Astrocyte (in vitro differentiated cells and primary cell): ENCODE measurements around the gene SCLY.

Experiments used
- EZH2 ChIP-seq: IDR thresholded peaks from 2 replicates; pipeline ENCODE4 v1.6.1; 2012; ENCODE audit warnings: mild to moderate bottlenecking, low read length, inconsistent platforms; ENCODE audit not compliant: insufficient read depth
- TF ChIP-seq, protein P1 (sequence below): IDR thresholded peaks from 2 replicates; pipeline ENCODE4 v1.5.1; 2011; ENCODE audit warnings: low read depth, mild to moderate bottlenecking, inconsistent platforms, low read length, moderate library complexity; ENCODE audit not compliant: insufficient read depth

DNA sequence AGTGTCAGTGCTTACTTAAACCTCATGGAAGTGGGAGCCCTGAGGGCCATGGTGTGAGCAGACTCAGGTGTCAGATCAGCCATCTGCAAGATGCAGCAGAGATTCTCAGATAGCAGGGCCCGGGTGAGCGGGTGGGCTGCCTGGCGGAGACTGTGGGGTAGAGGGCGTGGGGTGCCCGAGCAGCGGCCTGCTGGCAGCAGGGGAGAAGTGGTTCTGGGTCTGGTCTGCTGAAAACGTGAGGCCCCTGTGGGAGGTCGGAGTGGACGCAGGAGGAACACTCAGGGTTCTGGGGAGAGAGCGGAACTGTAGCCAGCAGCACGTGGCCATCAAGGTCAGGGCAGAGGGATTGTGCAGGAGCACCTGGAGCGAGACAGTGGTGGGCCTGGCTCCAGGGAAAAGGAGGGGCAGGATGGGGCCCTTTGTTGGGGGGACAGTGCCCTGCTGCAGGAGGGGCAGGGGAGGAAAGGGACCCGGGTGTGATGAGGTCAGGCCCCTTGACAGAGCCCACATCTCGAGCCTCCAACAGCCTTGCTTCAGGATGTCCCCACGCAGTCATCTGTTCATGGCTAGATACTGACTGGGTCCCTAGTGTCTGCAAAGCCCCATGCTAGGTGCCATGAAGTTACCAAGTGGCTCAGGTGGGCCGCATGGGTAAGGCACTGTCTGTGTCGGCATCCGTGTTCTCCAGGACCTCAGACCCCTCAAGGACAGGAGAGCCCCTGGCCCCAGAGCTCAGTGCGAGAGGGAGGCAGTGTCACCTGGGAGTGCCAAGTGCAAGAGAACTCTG lies 36.6 kb downstream of the SCLY start:
- TF ChIP-seq, protein P1, sequence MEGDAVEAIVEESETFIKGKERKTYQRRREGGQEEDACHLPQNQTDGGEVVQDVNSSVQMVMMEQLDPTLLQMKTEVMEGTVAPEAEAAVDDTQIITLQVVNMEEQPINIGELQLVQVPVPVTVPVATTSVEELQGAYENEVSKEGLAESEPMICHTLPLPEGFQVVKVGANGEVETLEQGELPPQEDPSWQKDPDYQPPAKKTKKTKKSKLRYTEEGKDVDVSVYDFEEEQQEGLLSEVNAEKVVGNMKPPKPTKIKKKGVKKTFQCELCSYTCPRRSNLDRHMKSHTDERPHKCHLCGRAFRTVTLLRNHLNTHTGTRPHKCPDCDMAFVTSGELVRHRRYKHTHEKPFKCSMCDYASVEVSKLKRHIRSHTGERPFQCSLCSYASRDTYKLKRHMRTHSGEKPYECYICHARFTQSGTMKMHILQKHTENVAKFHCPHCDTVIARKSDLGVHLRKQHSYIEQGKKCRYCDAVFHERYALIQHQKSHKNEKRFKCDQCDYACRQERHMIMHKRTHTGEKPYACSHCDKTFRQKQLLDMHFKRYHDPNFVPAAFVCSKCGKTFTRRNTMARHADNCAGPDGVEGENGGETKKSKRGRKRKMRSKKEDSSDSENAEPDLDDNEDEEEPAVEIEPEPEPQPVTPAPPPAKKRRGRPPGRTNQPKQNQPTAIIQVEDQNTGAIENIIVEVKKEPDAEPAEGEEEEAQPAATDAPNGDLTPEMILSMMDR = no peak
- no peak for TF ChIP-seq EZH2
